Uterus (tissue), 2 donors: Measurements from ENCODE around the gene ITPA.

Experiments
- CTCF ChIP-seq, 4 experiments: fragments of 200-600 bp in 2 of 4; fragments of 450-650 bp in 2 of 4; sonication (generic) in 2 of 4; IDR thresholded peaks; one replicate each; pipeline ENCODE4 v1.5.1; 2016 to 2019; ENCODE audit warnings: antibody characterized with exemption in 4 of 4, mild to moderate bottlenecking in 2 of 4, moderate library complexity in 1 of 4
- POLR2A ChIP-seq, 2 donors: fragments of 450-650 bp; IDR thresholded peaks; one replicate each; pipeline ENCODE4 v1.6.1; 2016; ENCODE audit warnings: antibody characterized with exemption in 2 of 2, mild to moderate bottlenecking in 1 of 2, moderate library complexity in 1 of 2

- TF ChIP-seq POLR2A (IDR thresholded peaks at IDR 0.05) (no peak), CTCF (IDR thresholded peaks at IDR 0.05) (no peak)
Measured at GRCh38 chr20:3160418-3160817, 48.9 kb upstream of the ITPA start.
